Measurements from ENCODE around the gene AMY1B.
"Not testable (repeated sequence)": the region's sequence is repeated elsewhere in the genome, so short reads cannot be mapped to it uniquely, and the experiment has no call there.

AMY1B gene

DNA sequence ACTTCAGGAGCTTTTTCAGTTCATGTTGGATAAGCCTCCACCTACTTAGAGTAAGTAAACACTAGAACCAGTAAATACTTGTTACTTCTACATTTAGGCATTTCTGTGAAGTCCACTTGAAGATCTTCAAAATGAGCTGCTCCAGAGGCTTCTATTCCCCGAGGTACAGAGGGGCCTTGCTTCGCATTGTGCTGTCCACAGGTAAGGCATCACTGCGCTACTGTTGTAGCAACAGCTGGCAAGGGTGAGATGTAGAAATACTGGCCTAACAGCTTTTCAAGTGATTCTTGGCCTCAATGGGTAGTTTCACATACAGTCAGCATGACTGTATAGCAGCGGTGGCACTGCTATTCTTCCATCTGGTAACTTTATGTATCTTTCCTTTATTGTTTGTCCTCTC is 45.1 kb downstream of the AMY1B start:
- not testable (repeated sequence) for H3K9me3 ChIP-seq (ENCODE audit: low read length); H2AFZ ChIP-seq (ENCODE audit: low read depth, low read length); H3K4me3 ChIP-seq (ENCODE audit: low read length); H3K27me3 ChIP-seq (ENCODE audit: insufficient read depth, low read length); H3K36me3 ChIP-seq (ENCODE audit: insufficient read depth, low read length); H3K4me1 ChIP-seq (ENCODE audit: insufficient read depth, low read length)

DNA sequence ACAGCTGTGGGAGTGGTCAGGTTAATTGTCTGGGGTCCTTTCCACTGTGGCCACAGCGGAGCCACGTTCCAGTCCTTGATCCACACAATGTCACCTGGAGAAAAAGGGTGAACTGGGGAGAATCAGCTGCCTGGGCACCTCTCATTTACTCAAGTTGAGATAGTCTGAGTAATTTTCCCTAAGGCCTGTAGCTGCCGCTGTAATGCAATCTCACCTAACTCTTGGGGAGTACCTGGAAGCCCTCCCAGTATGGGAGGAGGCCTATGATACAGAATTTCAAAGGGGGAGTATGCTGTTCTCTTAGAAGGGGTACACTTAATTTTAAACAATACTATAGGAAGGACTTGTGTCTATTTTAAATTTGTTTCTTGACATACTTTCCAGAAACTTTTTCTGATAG is 45.7 kb downstream of the AMY1B start:
- H3K36me3 ChIP-seq (ENCODE audit: insufficient read depth, low read length); H3K4me3 ChIP-seq (ENCODE audit: low read length); H3K9me3 ChIP-seq (ENCODE audit: low read length); H3K27me3 ChIP-seq (ENCODE audit: insufficient read depth, low read length); H3K4me1 ChIP-seq (ENCODE audit: insufficient read depth, low read length); H2AFZ ChIP-seq (ENCODE audit: low read depth, low read length): not testable (repeated sequence)

DNA sequence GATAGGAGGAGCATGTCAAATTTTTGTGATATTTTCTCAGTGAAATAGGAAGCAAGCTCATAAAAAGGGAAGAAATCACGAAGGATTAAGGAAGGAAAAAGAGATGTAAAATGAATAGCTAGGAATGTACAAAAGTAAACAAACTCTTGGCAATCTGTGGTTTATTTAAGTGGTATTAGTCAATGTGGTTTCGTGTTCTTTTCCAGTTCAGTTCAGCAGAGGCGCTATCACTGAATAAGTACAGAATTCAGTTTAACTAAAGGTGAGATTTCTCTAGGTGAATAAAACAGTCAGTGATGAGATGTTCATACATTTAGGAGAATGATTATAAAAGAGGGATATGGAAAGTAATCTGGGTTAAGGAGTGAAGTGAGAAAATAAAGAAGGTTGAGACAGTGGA is 52.1 kb downstream of the AMY1B start:
- H3K4me1 ChIP-seq (ENCODE audit: insufficient read depth, low read length); H2AFZ ChIP-seq (ENCODE audit: low read depth, low read length); H3K27me3 ChIP-seq (ENCODE audit: insufficient read depth, low read length); H3K36me3 ChIP-seq (ENCODE audit: insufficient read depth, low read length); H3K9me3 ChIP-seq (ENCODE audit: low read length); H3K4me3 ChIP-seq (ENCODE audit: low read length): not testable (repeated sequence)

GRCh38 chr1:103641194-103641593 is 54.8 kb downstream of the AMY1B start:
- H3K9me3 ChIP-seq (ENCODE audit: low read length); H3K4me3 ChIP-seq (ENCODE audit: low read length); H3K36me3 ChIP-seq (ENCODE audit: insufficient read depth, low read length); H2AFZ ChIP-seq (ENCODE audit: low read depth, low read length); H3K27me3 ChIP-seq (ENCODE audit: insufficient read depth, low read length); H3K4me1 ChIP-seq (ENCODE audit: insufficient read depth, low read length): not testable (repeated sequence)
